RWPE2 (cell line): ENCODE results near the gene REX1BD.

Experiments
- ATAC-seq: fragments of 200-7000 bp; cut with Tn5 transposase; 3 replicates; pipeline ENCODE4 v1.9.1; 2021; ENCODE audit warnings: low read depth
- DNase-seq: peaks from one replicate; pipeline ENCODE4 v3.0.0-alpha.2; 2020; ENCODE audit warnings: low spot score
- H3K27ac ChIP-seq: fragments of 450-650 bp; 2 replicates; pipeline ENCODE4 v1.5.1; 2017; ENCODE audit warnings: mild to moderate bottlenecking; ENCODE audit not compliant: poor library complexity, severe bottlenecking
- H3K27me3 ChIP-seq: fragments of 250-450 bp; sonication (Bioruptor Pico); 2 replicates; pipeline ENCODE4 v1.5.1; 2021; ENCODE audit warnings: mild to moderate bottlenecking, moderate library complexity; ENCODE audit not compliant: insufficient read depth, poor library complexity, severe bottlenecking
- H3K36me3 ChIP-seq: fragments of 250-450 bp; sonication (Bioruptor Pico); 2 replicates; pipeline ENCODE4 v1.5.1; 2020; ENCODE audit warnings: low read depth, mild to moderate bottlenecking, moderate library complexity
- H3K4me1 ChIP-seq: fragments of 250-450 bp; sonication (Bioruptor Pico); 2 replicates; pipeline ENCODE4 v1.5.1; 2021; ENCODE audit warnings: mild to moderate bottlenecking, moderate library complexity; ENCODE audit not compliant: insufficient read depth, poor library complexity, severe bottlenecking
- H3K4me3 ChIP-seq: fragments of 250-450 bp; sonication (Bioruptor Pico); 2 replicates; pipeline ENCODE4 v1.5.1; 2021; ENCODE audit warnings: mild to moderate bottlenecking, moderate library complexity; ENCODE audit not compliant: severe bottlenecking
- H3K9me3 ChIP-seq: fragments of 250-450 bp; sonication (Bioruptor Pico); 2 replicates; pipeline ENCODE4 v1.5.1; 2021; ENCODE audit warnings: mild to moderate bottlenecking, moderate library complexity; ENCODE audit not compliant: severe bottlenecking
- CTCF ChIP-seq: fragments of 450-650 bp; IDR thresholded peaks from one replicate; pipeline ENCODE4 v1.5.1; 2017; ENCODE audit warnings: mild to moderate bottlenecking, moderate library complexity; ENCODE audit not compliant: poor library complexity, severe bottlenecking

REX1BD gene

DNA sequence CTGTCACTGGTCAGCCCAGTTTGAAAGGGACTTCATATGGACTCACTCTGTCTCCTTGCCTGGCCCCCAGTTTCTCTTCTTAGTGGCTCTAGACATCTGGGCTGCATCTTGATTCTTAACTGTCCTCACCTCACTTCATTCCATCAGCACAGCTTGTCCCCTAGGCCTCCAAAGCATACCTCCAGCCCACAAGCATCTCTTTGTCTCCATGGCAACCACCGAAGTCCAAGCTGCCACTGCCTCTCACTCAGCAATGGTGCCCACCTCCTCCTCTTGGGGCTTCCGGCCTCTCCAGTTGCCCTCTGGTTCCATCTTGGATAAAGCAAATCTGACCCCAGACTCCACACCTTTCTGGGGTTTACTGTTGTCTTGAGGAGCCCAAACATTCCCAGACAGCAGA, 38.3 kb downstream of the REX1BD start:
- ATAC-seq (no peak), DNase-seq (no peak)
- Histone ChIP-seq H3K4me3 (no peak overlapping the region), H3K27ac (no peak overlapping the region), H3K9me3 (no peaks in the 10 kb centered on the region), H3K36me3 (no peaks in the 10 kb centered on the region), H3K4me1 (no peaks in the 10 kb centered on the region), H3K27me3 (no peaks in the 10 kb centered on the region)
- no peak for TF ChIP-seq CTCF

DNA sequence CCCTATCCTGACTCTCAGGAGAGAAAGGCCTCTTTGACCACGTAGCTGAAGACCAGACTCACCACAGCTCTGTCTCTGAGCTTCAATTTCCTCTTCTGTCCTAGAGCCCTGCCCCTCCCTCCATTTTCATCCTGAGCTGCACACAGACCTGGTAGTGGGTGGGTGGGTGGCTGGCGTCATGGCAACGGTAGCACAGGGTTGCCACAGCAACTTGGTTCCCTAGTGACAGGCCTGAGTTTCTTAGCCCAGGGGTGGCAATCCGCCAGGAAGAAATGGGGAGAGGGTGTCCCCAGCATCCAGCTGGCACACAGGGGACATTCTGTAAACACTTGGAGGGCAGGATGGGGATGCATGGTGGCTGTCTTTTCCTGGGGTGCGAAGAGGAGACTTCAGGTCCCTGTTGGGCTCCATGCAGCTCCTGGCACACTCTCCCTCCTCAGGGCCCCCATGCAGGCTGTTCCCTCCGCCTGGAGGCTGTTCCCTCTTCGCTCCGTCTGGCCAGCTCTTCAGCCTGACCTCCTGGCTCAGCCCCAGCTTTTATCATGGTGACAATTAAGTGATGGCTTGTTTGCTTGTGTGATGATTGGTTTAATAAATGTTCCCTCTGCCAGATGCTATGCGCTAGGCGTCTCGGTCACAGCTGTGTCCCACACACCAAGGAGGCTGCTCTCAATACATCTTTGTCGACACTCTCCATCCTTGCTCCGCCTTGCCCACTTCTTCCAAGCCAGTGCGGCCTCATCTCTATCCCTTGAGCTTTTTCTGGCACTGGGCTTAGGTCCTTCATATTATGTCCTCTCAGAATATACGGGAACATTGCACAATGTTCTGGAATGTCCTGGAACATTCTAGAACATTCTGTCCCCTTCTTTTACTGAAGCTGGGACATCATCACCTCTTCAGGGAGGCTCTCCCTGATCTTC, 40.8 kb downstream of the REX1BD start:
- Histone ChIP-seq H3K36me3 (no peaks in the 10 kb centered on the region), H3K27me3 (no peaks in the 10 kb centered on the region), H3K9me3 (no peaks in the 10 kb centered on the region), H3K4me1 (no peaks in the 10 kb centered on the region), H3K4me3 (no peak overlapping the region), H3K27ac (no peak overlapping the region)
- ATAC-seq (no peak), DNase-seq (no peak)
- no peak for TF ChIP-seq CTCF

GRCh38 chr19:18633321-18633720, 44.7 kb downstream of the REX1BD start:
- H3K4me3 ChIP-seq: no peak overlapping the region
- H3K27ac ChIP-seq: no peak overlapping the region
- no peak for TF ChIP-seq CTCF
- DNase-seq (no peak), ATAC-seq (no peak)
- H3K4me1 ChIP-seq: peaks cover 6% of the 10 kb centered on the region
- H3K36me3 ChIP-seq: no peaks in the 10 kb centered on the region
- H3K27me3 ChIP-seq: no peaks in the 10 kb centered on the region
- H3K9me3 ChIP-seq: no peaks in the 10 kb centered on the region

DNA sequence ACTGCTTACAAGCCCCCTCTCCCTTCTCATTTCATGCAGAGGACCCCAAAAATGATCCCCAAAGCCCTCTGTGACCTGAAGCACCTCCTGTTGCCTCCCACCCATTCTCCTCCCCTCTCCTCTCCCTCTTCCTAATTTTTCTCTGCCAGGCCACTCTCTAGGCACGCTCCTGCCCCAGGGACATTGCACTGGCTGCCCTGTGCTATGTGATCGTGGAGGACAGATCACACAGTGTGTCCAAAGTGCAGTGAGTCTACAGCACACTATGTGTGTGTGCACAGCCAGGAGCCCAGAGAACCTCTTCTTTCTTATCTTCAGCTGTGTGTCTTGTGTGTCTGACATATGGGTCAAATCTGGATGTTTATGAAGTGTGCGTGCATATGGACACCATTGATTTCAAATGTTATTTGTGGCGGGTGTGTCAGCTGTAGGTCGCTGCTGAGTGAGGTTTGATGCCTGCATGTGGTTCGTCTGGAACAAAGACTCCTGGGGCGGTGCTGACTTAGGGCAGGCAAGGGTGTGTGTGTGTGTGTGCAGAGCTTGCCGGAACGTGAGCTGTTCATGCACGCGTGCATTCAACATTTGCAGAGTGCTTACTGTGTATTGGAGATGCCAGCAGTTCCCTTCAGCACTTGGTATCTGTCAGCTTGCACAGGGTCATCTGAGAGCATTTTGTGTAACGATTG, 46.2 kb downstream of the REX1BD start:
- Histone ChIP-seq H3K36me3 (no peaks in the 10 kb centered on the region), H3K4me1 (peaks cover 6% of the 10 kb centered on the region), H3K4me3 (no peak overlapping the region), H3K27ac (no peak overlapping the region), H3K27me3 (no peaks in the 10 kb centered on the region), H3K9me3 (no peaks in the 10 kb centered on the region)
- TF ChIP-seq CTCF: no peak
- DNase-seq (no peak), ATAC-seq (no peak)
